Osteocyte (in vitro differentiated cells): Measurements from ENCODE around the gene ASPG. TPM values are rescaled to one million over a fixed set of nuclear protein-coding genes. Genes with fewer than 3 reads are reported as not detected.

Experiments used
- DNase-seq: peaks from one replicate; pipeline ENCODE4 v3.0.0; 2021; ENCODE audit warnings: mixed read lengths; ENCODE audit not compliant: unreplicated experiment; ENCODE audit errors: extremely low spot score
- H3K27ac Mint-ChIP-seq: one replicate; pipeline ENCODE4 v1.8.0; 2021; ENCODE audit warnings: mild to moderate bottlenecking, mixed read lengths; ENCODE audit not compliant: unreplicated experiment
- H3K27me3 Mint-ChIP-seq: one replicate; pipeline ENCODE4 v1.8.0; 2021; ENCODE audit warnings: mixed read lengths; ENCODE audit not compliant: unreplicated experiment
- H3K36me3 Mint-ChIP-seq: one replicate; pipeline ENCODE4 v1.8.0; 2021; ENCODE audit warnings: mixed read lengths; ENCODE audit not compliant: unreplicated experiment
- H3K4me1 Mint-ChIP-seq: one replicate; pipeline ENCODE4 v1.8.0; 2021; ENCODE audit warnings: mixed read lengths; ENCODE audit not compliant: unreplicated experiment
- H3K4me3 Mint-ChIP-seq: one replicate; pipeline ENCODE4 v1.8.0; 2021; ENCODE audit warnings: mild to moderate bottlenecking, moderate library complexity, mixed read lengths; ENCODE audit not compliant: unreplicated experiment
- H3K9me3 Mint-ChIP-seq: one replicate; pipeline ENCODE4 v1.8.0; 2021; ENCODE audit warnings: mixed read lengths; ENCODE audit not compliant: unreplicated experiment
- CTCF ChIP-seq: fragments of 200-600 bp; sonication (generic); IDR thresholded peaks from 2 replicates; pipeline ENCODE4 v1.5.0; 2021; ENCODE audit warnings: antibody characterized with exemption, mild to moderate bottlenecking, moderate library complexity
- total RNA-seq: library from RNA; stranded (reverse); gene quantifications from 2 replicates; pipeline ENCODE4 v1.2.1, GENCODE V29; 2021

ASPG gene
- total RNA-seq, 1 donor from 2014 or later: not detected

- H3K27ac Mint-ChIP-seq: no peak overlapping the region
- TF ChIP-seq CTCF: no peak
- no peaks in the 10 kb centered on the region for H3K27me3 Mint-ChIP-seq
- H3K4me1 Mint-ChIP-seq: peaks cover 25% of the 10 kb centered on the region
- peak; percentile 94 for DNase-seq
- H3K4me3 Mint-ChIP-seq: no peak overlapping the region
- no peaks in the 10 kb centered on the region for H3K9me3 Mint-ChIP-seq
- H3K36me3 Mint-ChIP-seq: no peaks in the 10 kb centered on the region
Observed at GRCh38 chr14:104149617-104150135, 64.2 kb downstream of the ASPG start.

GRCh38 chr14:104150136-104151025 is 64.9 kb downstream of the ASPG start:
- peak; percentile 57 for TF ChIP-seq CTCF
- H3K27me3 Mint-ChIP-seq: no peaks in the 10 kb centered on the region
- peak overlapping the region; percentile 68 for H3K27ac Mint-ChIP-seq
- H3K36me3 Mint-ChIP-seq: no peaks in the 10 kb centered on the region
- peak; percentile 92 for DNase-seq
- H3K9me3 Mint-ChIP-seq: no peaks in the 10 kb centered on the region
- peaks cover 25% of the 10 kb centered on the region for H3K4me1 Mint-ChIP-seq
- no peak overlapping the region for H3K4me3 Mint-ChIP-seq

GRCh38 chr14:104151026-104151381 is 65.5 kb downstream of the ASPG start:
- Mint-ChIP-seq H3K4me1 (peaks cover 25% of the 10 kb centered on the region), H3K4me3 (no peak overlapping the region), H3K9me3 (no peaks in the 10 kb centered on the region), H3K27me3 (no peaks in the 10 kb centered on the region), H3K36me3 (no peaks in the 10 kb centered on the region), H3K27ac (no peak overlapping the region)
- no peak for DNase-seq
- no peak for TF ChIP-seq CTCF

- no peak overlapping the region for H3K27ac Mint-ChIP-seq
- H3K36me3 Mint-ChIP-seq: no peaks in the 10 kb centered on the region
- no peak for TF ChIP-seq CTCF
- no peaks in the 10 kb centered on the region for H3K27me3 Mint-ChIP-seq
- no peak overlapping the region for H3K4me3 Mint-ChIP-seq
- DNase-seq: no peak
- H3K4me1 Mint-ChIP-seq: peaks cover 25% of the 10 kb centered on the region
- H3K9me3 Mint-ChIP-seq: no peaks in the 10 kb centered on the region
Observed at GRCh38 chr14:104151566-104152245, 66.2 kb downstream of the ASPG start.

GRCh38 chr14:104152246-104152575 is 66.7 kb downstream of the ASPG start:
- H3K4me1 Mint-ChIP-seq: peaks cover 25% of the 10 kb centered on the region
- no peaks in the 10 kb centered on the region for H3K9me3 Mint-ChIP-seq
- no peak for TF ChIP-seq CTCF
- no peaks in the 10 kb centered on the region for H3K36me3 Mint-ChIP-seq
- DNase-seq: no peak
- H3K27me3 Mint-ChIP-seq: no peaks in the 10 kb centered on the region
- no peak overlapping the region for H3K27ac Mint-ChIP-seq
- no peak overlapping the region for H3K4me3 Mint-ChIP-seq
